ENCODE data around the gene TMEM242. TPM values are rescaled to one million over a fixed set of nuclear protein-coding genes. Genes with fewer than 3 reads are reported as not detected.

TMEM242 gene
- total and polyA plus RNA-seq, 2 of the 8 experiments (the other 6 are each of a cell fraction or from before 2014, with no cell fraction given): 2.4 to 9.0 TPM

- Histone ChIP-seq H3K9me3 (ENCODE audit: insufficient read depth in 2 of 2, low read depth in 1 of 2, low read length in 1 of 2) (peaks cover 0 to 2% of the 10 kb centered on the region in 2 experiments; a peak in 1 of 4 replicates), H3K4ac (replicated peaks; ENCODE audit: insufficient read length, low read depth, low read length) (no peak overlapping the region), H3K79me1 (ENCODE audit: low read depth, low read length) (no peaks in the 10 kb centered on the region), H3K4me2 (ENCODE audit: insufficient read depth in 1 of 2, low read depth in 2 of 2, low read length in 2 of 2) (no peak overlapping the region), H3K4me1 (replicated peaks in 1 of 4; ENCODE audit: control insufficient read depth in 3 of 4, insufficient read depth in 4 of 4, low read length in 3 of 4) (peaks cover 0 to 18% (median 5%) of the 10 kb centered on the region in 4 experiments; a peak in 4 of 7 replicates), H2BK120ac (replicated peaks; ENCODE audit: low read depth, low read length) (no peak overlapping the region), H3K4me3 (ENCODE audit: extremely low read depth in 1 of 4, insufficient read depth in 2 of 4, low read depth in 3 of 4, low read length in 4 of 4) (no peak overlapping the region), H3K79me2 (ENCODE audit: control insufficient read depth in 1 of 2, insufficient read depth in 2 of 2, low read length in 2 of 2) (no peaks in the 10 kb centered on the region), H3K18ac (ENCODE audit: extremely low read depth, low read length) (no peak overlapping the region), H3K23me2 (ENCODE audit: low read depth, low read length) (peaks cover 4% of the 10 kb centered on the region; the same call in 1 of the 2 replicates), H4K5ac (ENCODE audit: insufficient read length, low read depth, low read length) (no peak overlapping the region), H4K20me1 (replicated peaks in 1 of 2; ENCODE audit: control insufficient read depth in 1 of 2, insufficient read depth in 2 of 2, low read length in 2 of 2) (peaks cover 0 to 3% of the 10 kb centered on the region in 2 experiments), H2AK5ac (ENCODE audit: low read depth, low read length) (no peak overlapping the region), H3K14ac (ENCODE audit: insufficient read length) (no peak overlapping the region), H3K36me3 (ENCODE audit: control insufficient read depth in 2 of 4, insufficient read depth in 4 of 4, low read length in 3 of 4) (no peaks in the 10 kb centered on the region), H4K91ac (replicated peaks; ENCODE audit: insufficient read length, low read length) (no peak overlapping the region), H3K27me3 (replicated peaks in 1 of 4; ENCODE audit: control insufficient read depth in 3 of 4, extremely low read depth in 1 of 4, insufficient read depth in 3 of 4, low read length in 3 of 4) (peaks cover 0 to under 1% (median 0%) of the 10 kb centered on the region in 4 experiments; a peak in 3 of 7 replicates), H2BK12ac (ENCODE audit: low read depth, low read length) (0 out of 2 replicates have a peak overlapping the region, but pooled peaks have one; percentile 17), H4K8ac (ENCODE audit: extremely low read depth, insufficient read depth, low read length) (no peak overlapping the region), H2BK5ac (ENCODE audit: low read depth, low read length) (no peak overlapping the region), H2BK20ac (ENCODE audit: low read length) (no peak overlapping the region), H3K9ac (replicated peaks in 1 of 4; ENCODE audit: extremely low read depth in 1 of 4, low read depth in 3 of 4, low read length in 3 of 4) (no peak overlapping the region), H3K27ac (ENCODE audit: low read depth, low read length) (no peak overlapping the region), H2BK15ac (ENCODE audit: low read length) (no peak overlapping the region), H3K23ac (ENCODE audit: insufficient read length) (no peak overlapping the region), H3K56ac (replicated peaks; ENCODE audit: insufficient read length, low read depth, low read length) (no peak overlapping the region), H2AFZ (ENCODE audit: low read length) (no peak overlapping the region)
- CTCF ChIA-PET (ENCODE audit: partially characterized antibody): interaction anchor here (0.7 kb wide), 1 partner anchor 1967 kb away, joined by 3 read pairs; no protein-coding TSS in a partner anchor
- DNase-seq (ENCODE audit: low read depth in 1 of 2, low spot score in 2 of 2) (no peak), FAIRE-seq (no peak)
- WGBS, 2 experiments (ENCODE audit: extremely low coverage in 1 of 2, insufficient coverage in 1 of 2, insufficient read length in 1 of 2, insufficient replicate concordance in 2 of 2, low coverage in 1 of 2, low lambda C conversion rate in 2 of 2, missing lambda C conversion rate in 1 of 2): 93% methylated on average over 6 of the region's 6 CpGs; no CpG with 5 or more reads in 1 of the 2 experiments
- POLR2A ChIA-PET (ENCODE audit: partially characterized antibody): no interaction called here
- TF ChIP-seq CREB1 (IDR thresholded peaks at IDR 0.05) (no peak), ASH2L (IDR thresholded peaks at IDR 0.05; ENCODE audit: low read length) (no peak), RXRA (IDR thresholded peaks at IDR 0.05; ENCODE audit: insufficient read depth, low read depth, low read length) (no peak), PHF8 (conservative IDR thresholded peaks at IDR 0.05; ENCODE audit: low read depth, low read length) (no peak), USF2 (IDR thresholded peaks at IDR 0.05; ENCODE audit: low read length) (no peak), CHD2 (IDR thresholded peaks at IDR 0.05; ENCODE audit: low read length) (no peak), CBX5 (IDR thresholded peaks at IDR 0.05; ENCODE audit: low read depth, low read length) (no peak), FOSL1 (IDR thresholded peaks at IDR 0.05; ENCODE audit: insufficient read depth, low read depth, low read length) (no peak), SRF (IDR thresholded peaks at IDR 0.05; ENCODE audit: low read depth, low read length) (no peak), SP2 (IDR thresholded peaks at IDR 0.05; ENCODE audit: low read length) (no peak), CEBPB (IDR thresholded peaks at IDR 0.05; ENCODE audit: low read depth, low read length) (no peak), SIN3A (conservative IDR thresholded peaks at IDR 0.05 in 1 of 2, IDR thresholded peaks at IDR 0.05 in 1 of 2; ENCODE audit: low read depth in 1 of 2, low read length in 2 of 2) (no peak), TBP (IDR thresholded peaks at IDR 0.05; ENCODE audit: low read depth, low read length) (no peak), SIRT6 (IDR thresholded peaks at IDR 0.05; ENCODE audit: low read length) (no peak)
These were observed 80.5 kb downstream of the TMEM242 start for GRCh38 chr6:157242791-157243190.

All from H1 (cell line).